HG03342 (cell line): Measurements from ENCODE around the gene MYPOP.

Experiments used
- ATAC-seq: cut with Tn5 transposase; IDR thresholded peaks from one replicate; pipeline ENCODE4 v1.9.1; 2021; ENCODE audit warnings: mild to moderate bottlenecking, moderate library complexity; ENCODE audit not compliant: unreplicated experiment

The MYPOP gene

DNA sequence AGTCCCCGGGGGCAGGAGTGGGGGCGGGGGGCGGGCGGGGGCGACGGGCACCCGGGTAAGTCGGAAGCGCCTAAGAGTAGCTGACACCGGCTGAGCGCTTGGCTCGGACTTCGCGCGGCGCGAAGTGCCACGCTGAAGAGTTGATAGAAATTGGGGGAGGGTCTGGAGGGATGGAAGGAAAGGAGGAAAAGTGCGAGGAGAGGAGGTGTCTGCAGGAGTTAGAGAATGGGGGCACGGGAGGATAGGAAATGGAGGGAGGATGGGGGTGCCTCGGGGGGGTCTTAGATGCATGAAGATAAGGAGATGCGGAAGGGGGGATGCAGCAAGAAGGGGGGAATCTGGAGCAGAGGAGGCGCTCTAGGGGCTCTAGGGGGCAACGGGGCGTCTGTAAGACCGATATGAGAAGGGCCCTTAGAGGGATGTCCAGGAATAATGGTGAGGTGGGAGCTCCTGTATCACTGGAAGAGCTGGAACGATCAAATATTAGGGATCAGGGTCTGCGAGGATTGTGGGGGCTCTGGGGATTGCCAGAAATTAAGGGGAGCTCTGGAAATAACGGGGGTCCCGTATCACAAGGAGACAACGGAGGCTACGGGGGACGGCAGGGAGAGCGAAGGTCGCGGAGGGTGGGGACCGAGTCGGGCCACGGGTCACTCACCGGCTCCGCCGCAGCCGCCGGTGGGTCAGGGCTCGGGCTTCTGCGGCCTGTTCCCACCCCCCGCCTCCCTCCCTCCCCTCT, at the start of gene MYPOP:
Gene MYPOP, minus strand, starts transcription at position 702 of the 739 bp plus-strand sequence. CDS start 840 bp downstream, outside the sequence.
- no peak for ATAC-seq

- no peak for ATAC-seq
Measured at GRCh38 chr19:45947926-45948325, 45.5 kb upstream of the MYPOP start.

DNA sequence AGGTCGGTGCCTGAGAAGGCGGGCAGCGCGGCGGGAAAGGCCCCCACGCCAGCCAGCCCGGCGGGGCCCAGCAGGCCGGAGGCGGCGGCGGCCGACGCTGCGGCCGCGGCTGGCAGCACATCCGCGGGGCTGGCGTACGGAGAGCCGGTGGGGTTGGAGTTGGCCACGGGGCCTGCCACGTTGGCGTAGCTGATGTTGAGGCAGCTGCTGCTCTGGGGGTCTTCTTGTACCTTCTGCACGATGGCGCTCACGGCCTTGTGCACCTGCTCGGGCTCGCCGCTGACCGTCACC, 38.0 kb upstream of the MYPOP start:
- ATAC-seq, result no peak

DNA sequence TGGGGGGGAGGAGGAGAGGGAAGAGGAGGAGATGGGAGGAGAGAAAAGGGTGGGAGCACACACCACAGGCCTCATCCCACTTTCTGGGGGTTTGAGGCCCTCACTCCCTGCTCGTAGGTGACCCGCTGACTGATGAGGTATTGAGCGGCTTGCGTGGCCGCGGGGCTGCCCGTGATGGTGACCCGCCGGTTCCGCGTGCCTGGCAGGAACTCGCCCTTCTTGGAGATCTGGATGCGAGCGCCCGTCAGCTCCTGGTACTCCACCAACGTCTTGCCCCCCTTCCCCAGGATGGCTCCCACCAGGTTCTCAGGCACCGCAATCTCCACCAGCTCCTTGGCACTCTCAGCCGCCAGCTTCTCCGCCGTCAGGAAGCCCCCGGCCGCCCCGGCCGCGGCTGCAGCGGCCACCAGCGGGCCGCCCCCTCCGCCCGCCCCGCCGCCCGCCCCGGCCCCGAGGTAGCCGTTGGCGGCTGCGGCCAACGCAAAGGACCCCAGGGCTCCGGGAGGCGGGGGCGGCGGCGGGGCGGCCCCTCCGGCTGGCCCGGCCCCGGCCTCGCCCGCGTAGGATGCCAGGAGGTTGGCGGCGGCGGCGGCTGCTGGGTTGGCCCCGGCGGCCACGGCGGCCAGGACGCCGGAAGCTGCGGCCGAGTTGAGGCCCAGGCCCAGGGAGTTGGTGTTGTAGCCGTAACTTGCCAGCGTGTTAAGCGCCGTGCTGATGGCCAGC, 37.5 kb upstream of the MYPOP start:
- ATAC-seq, result no peak

- ATAC-seq, result no peak
Measured at GRCh38 chr19:45938733-45939319, 36.4 kb upstream of the MYPOP start.

DNA sequence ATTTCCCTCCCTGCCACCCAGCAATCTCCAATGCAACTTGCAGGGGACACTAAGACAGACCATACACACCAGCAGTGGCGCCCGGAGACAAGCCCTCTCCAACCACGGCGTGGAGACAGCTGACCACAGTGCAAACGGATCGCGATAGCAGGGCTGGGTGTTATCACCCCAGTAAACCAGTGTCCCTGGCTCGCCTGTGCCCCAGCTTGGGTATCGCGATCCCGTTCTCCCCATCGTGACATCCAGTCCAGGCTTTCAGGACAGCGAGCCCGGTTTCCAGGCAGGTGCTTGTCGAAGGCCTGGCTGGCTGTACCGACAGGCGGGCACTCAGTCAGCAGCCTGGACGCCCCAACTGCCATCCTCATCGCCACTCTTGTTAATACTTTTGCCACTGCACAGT, 32.9 kb upstream of the MYPOP start:
- ATAC-seq, result no peak

DNA sequence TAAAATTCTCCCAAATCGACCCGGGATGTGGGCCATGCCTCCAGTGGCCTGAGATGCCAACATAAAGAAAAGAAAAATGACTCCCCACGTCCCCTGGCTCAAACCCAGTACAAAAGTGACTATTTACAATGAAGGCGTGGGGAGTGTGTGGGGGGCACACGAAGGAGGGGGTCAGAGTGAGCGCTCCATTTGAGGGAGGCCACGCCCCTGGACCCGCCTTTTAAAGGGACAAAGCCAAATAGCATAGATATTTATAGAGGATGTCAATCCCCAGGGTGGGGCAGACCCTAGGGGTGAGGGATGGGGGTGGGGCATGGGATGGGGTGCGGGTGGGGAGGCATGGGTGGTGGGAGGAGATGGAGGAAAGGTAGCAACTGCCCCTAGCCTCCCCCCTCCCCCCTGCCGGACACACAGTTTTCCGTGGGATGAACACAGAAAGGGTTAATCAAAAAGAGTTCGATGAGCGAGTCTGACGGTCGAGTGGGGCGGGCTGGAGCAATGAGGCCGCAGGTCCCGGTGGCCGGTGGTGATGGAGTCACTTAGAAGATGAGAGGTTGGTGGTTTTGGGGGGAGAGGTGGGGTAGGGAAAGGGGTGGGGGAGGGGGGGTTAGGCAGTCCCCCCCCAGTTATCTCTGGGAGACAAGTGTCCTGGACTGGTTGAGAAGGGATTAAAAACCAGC, 32.3 kb upstream of the MYPOP start:
- no peak for ATAC-seq

GRCh38 chr19:45933759-45934158, 31.3 kb upstream of the MYPOP start:
- ATAC-seq, result no peak

DNA sequence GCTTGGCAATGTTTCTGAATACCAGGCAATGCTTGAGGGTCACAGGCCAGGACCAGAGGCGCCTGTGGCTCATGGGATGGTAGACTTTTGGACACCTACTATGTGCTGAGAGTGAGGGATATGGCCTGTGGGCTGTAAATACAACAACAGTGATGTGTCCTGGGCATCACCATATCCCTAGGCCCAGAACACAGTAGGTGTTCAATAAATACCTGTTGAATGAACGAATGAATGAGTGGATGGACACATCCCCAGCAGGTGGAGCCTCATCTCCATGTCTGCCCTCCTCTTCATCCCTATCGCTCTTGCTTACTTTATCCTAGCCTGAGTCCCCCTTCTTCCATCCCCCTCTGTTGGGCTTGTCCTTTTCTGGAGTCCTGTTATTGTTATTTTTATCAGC, 28.6 kb upstream of the MYPOP start:
- ATAC-seq, result no peak

GRCh38 chr19:45929247-45929646, 26.8 kb upstream of the MYPOP start:
- ATAC-seq, result no peak

- ATAC-seq, result peak; percentile 82
Measured at GRCh38 chr19:45927565-45928261, 25.3 kb upstream of the MYPOP start.

- ATAC-seq, result no peak
Measured at GRCh38 chr19:45924891-45925447, 22.6 kb upstream of the MYPOP start.

DNA sequence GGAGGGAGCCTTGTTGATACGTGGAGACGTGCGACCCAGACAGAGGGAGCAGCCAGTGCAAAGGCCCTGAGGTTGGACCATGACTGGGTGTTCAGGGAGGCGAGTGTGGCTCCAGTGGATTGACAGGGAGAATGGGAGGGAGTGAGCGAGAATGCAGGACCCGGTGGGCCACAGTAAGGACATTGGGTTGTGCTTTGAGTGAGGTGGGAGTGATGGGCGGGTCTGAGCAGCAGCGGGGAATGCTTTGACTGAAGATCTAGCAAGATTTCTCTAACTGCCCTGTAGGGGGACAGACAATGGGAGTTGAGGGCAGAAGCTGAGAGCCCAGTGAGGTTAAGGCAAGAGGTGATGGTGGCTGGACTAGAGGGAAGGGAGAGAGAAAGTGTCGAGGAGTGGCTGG, 19.9 kb upstream of the MYPOP start:
- ATAC-seq, result no peak

- no peak for ATAC-seq
Measured at GRCh38 chr19:45920458-45920857, 18.0 kb upstream of the MYPOP start.

- no peak for ATAC-seq
Measured at GRCh38 chr19:45919678-45920077, 17.3 kb upstream of the MYPOP start.

DNA sequence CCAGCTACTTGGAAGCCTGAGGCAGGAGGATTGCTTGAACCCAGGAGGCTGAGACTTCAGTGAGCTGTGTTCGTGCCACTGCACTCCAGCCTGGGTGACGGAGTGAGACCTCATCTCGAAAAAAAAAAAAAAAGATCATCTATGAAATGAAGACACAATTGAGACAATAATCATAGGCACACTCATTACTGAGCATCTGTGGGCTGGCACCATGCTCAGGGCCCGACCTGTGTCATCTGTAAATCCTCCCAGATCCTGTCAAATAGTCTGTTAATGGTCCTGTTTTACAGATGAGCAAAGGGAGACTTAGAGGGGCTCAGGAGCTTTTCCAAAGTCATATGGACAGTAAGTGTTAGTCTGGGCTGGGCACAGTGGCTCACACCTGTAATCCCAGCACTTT, 16.3 kb upstream of the MYPOP start:
- no peak for ATAC-seq

DNA sequence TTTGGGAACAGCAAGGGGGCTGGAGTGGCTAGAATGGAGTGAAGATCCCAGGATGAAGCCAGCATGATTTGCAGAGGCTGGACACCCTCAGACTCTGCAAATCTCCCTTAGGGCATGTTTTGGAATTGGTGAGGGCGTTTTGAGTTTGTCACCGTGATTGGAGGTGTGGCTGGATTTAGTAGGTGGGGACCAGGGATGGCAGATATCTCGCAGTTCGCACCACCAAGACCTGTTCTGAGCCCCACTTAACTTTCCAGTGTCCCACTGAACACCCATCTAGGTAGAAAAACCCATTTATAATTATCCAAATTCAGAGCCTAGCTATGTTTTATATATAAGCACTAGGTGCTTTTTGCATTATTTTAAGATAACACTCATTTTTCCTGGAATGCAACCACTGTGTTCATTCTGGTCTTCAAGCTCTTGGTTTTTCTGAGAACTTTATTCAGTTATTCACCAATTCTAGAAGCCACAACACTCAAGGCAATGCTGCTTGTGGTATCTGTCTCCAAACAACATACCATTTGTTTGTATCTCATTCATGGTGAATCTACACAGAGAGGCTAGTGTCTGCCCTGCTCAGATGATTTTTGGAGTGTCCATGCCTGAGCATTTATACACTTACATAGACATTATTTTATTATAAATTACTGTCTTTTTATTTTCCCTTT, 15.1 kb upstream of the MYPOP start:
- no peak for ATAC-seq

DNA sequence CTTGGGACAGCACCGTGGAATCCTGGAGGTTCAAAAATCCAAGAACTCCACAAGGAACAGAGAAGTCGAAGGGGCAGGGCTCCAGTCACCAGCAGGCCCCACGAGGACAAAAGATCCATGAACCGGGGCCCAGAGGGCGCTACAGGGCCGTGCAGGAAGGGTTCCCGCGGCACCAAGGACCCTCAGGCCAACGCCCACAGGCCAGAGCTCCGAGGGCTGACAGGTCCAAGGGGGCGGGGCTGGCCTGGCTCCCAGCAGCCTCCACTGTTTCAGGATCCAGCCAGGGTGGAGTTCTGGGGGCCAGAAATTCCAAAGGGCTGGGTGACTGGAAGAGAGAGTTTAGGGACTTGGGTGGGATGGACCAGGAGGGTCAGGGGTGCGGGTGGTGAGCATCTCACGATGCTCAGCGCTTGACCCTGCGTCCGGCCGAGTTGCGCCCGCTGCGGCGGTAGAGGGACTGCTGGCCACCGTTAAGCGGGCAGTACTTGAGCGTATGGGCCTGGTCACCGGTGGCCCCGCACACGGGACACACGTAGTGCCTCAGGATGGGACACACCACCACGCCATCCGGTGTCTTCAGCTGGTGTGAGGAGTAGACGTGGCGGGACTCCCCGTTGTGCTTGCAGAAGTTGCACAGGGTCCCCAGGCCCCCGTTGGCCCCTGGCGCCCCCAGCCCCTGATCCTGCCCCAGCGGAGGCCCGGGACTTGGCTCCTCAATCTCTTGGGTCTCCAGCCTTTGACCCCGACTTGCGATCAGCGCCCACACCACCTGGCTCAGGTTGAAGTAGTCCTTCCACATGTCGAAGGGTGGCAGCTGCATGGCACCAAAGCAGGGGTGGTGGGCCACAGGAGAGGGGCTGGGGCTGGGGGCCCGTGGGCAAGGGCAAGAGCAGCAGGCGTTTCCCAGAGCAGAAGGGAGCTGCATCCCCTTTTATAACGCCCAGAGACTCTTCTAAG, 11.7 kb upstream of the MYPOP start, which contains the start of gene NANOS2:
Gene NANOS2, minus strand, starts transcription at position 905 of the 957 bp plus-strand sequence. Its CDS starts 85 bp downstream, at position 820.
- ATAC-seq, result no peak

DNA sequence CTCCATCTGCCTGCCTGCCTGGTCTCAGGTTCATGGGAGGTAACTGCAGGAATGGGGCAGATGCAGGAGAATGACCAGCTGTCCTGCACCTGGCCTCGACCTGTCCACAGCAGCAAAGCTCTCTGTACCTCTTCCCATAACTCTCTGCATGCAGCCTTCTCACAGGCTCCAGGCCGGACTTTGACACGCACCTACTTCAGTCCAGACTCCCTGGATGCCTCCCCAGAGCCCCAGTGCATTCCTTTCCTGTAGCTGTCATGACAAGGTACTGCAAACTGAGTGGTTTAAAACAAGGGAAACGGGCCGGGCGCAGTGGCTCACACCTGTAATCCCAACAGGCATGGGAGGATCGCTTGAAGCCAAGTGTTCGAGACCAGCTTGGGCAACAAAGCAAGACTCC, 8.9 kb upstream of the MYPOP start:
- no peak for ATAC-seq
